Measurements from ENCODE around the gene ORM2.
"Not testable (repeated sequence)": the region's sequence is repeated elsewhere in the genome, so short reads cannot be mapped to it uniquely, and the experiment has no call there.

ORM2 gene

GRCh38 chr9:114315723-114316363 is 13.8 kb upstream of the ORM2 start:
- DNase-seq, result no peak

- DNase-seq, result no peak
These were observed 13.0 kb upstream of the ORM2 start for GRCh38 chr9:114316605-114317230.

- DNase-seq, result no peak
These were observed 11.9 kb upstream of the ORM2 start for GRCh38 chr9:114317665-114318357.

- no peak for DNase-seq
These were observed 11.3 kb upstream of the ORM2 start for GRCh38 chr9:114318416-114318815.

GRCh38 chr9:114319147-114319546 is 10.5 kb upstream of the ORM2 start:
- no peak for DNase-seq

GRCh38 chr9:114320710-114321109 is 9.0 kb upstream of the ORM2 start:
- not testable (repeated sequence) for DNase-seq

GRCh38 chr9:114321759-114322158 is 7.9 kb upstream of the ORM2 start:
- no peak for DNase-seq

- not testable (repeated sequence) for DNase-seq
These were observed 7.4 kb upstream of the ORM2 start for GRCh38 chr9:114322160-114322818.

GRCh38 chr9:114322831-114323531 is 6.7 kb upstream of the ORM2 start, which contains the start of gene ORM1:
Gene ORM1, plus strand, starts transcription at chr9:114323098. Its CDS starts 36 bp downstream, at chr9:114323134.
- DNase-seq, result not testable (repeated sequence)

GRCh38 chr9:114323849-114324248 is 5.8 kb upstream of the ORM2 start:
- not testable (repeated sequence) for DNase-seq

GRCh38 chr9:114324492-114324891 is 5.2 kb upstream of the ORM2 start:
- DNase-seq, result no peak

- DNase-seq, result not testable (repeated sequence)
These were observed 4.7 kb upstream of the ORM2 start for GRCh38 chr9:114324965-114325364.

- not testable (repeated sequence) for DNase-seq
These were observed 3.9 kb upstream of the ORM2 start for GRCh38 chr9:114325684-114326254.

- DNase-seq, result no peak
These were observed 1.9 kb upstream of the ORM2 start for GRCh38 chr9:114327749-114328148.

GRCh38 chr9:114328357-114328820 is 1.3 kb upstream of the ORM2 start:
- not testable (repeated sequence) for DNase-seq

GRCh38 chr9:114328937-114329624 is 588 bp upstream of the ORM2 start:
- not testable (repeated sequence) for DNase-seq

- DNase-seq, result no peak
These were observed 967 bp downstream of the ORM2 start for GRCh38 chr9:114330636-114331035.

GRCh38 chr9:114331229-114332195 is 1.8 kb downstream of the ORM2 start:
- not testable (repeated sequence) for DNase-seq

- not testable (repeated sequence) for DNase-seq
These were observed 2.9 kb downstream of the ORM2 start for GRCh38 chr9:114332474-114333040.

- DNase-seq, result not testable (repeated sequence)
These were observed 4.0 kb downstream of the ORM2 start for GRCh38 chr9:114333718-114334117.

Measured in NCI-H2227 treated with DMSO at 0.1 percent for 48 hours (cell line).